Trophoblast cell (in vitro differentiated cells and primary cell): ENCODE results near the gene NKX2-2. TPM values are rescaled to one million over a fixed set of nuclear protein-coding genes. Genes with fewer than 3 reads are reported as not detected.

Experiments used
- DNase-seq, 2 donors: peaks; one replicate each; pipeline ENCODE4 v3.0.0-alpha.2; 2016
- H2AFZ ChIP-seq: 2 replicates; pipeline ENCODE4 v1.6.1; 2013; ENCODE audit warnings: low read length, moderate library complexity, mild to moderate bottlenecking; ENCODE audit not compliant: insufficient read depth, poor library complexity
- H2AK5ac ChIP-seq: 2 replicates; pipeline ENCODE4 v1.6.1; 2013; ENCODE audit warnings: mild to moderate bottlenecking, low read length
- H2BK120ac ChIP-seq: 2 replicates; pipeline ENCODE4 v1.6.1; 2013; ENCODE audit warnings: low read length, mild to moderate bottlenecking, moderate library complexity; ENCODE audit not compliant: insufficient read depth, poor library complexity
- H2BK12ac ChIP-seq: 2 replicates; pipeline ENCODE4 v1.6.1; 2013; ENCODE audit warnings: mild to moderate bottlenecking, low read length, moderate library complexity
- H2BK5ac ChIP-seq: 2 replicates; pipeline ENCODE4 v1.6.1; 2013; ENCODE audit warnings: low read length, low read depth, moderate library complexity, mild to moderate bottlenecking; ENCODE audit not compliant: poor library complexity
- H3K14ac ChIP-seq: 2 replicates; pipeline ENCODE4 v1.6.1; 2013; ENCODE audit warnings: mild to moderate bottlenecking, low read length
- H3K18ac ChIP-seq: 2 replicates; pipeline ENCODE4 v1.6.1; 2013; ENCODE audit warnings: mild to moderate bottlenecking, low read length
- H3K23ac ChIP-seq: 2 replicates; pipeline ENCODE4 v1.6.1; 2013; ENCODE audit warnings: low read length
- H3K27ac ChIP-seq: 2 replicates; pipeline ENCODE4 v1.5.1; 2013; ENCODE audit warnings: low read depth, mild to moderate bottlenecking, inconsistent platforms, low read length, moderate library complexity
- H3K27me3 ChIP-seq: 2 replicates; pipeline ENCODE4 v1.6.1; 2013; ENCODE audit warnings: inconsistent platforms, mild to moderate bottlenecking, low read length, moderate library complexity; ENCODE audit not compliant: insufficient read depth
- H3K36me3 ChIP-seq, 2 experiments: 1 replicate in 1 of 2; 2 replicates in 1 of 2; pipeline ENCODE4 v1.6.1; 2013; ENCODE audit warnings: low read length in 2 of 2, mild to moderate bottlenecking in 2 of 2, moderate library complexity in 1 of 2; ENCODE audit not compliant: insufficient read depth in 2 of 2, control insufficient read depth in 1 of 2
- H3K4ac ChIP-seq: 2 replicates; pipeline ENCODE4 v1.6.1; 2013; ENCODE audit warnings: low read depth, mild to moderate bottlenecking, low read length, moderate library complexity
- H3K4me1 ChIP-seq, 2 experiments: 1 replicate in 1 of 2; 2 replicates in 1 of 2; pipeline ENCODE4 v1.6.1; 2013; ENCODE audit warnings: low read length in 2 of 2, mild to moderate bottlenecking in 2 of 2, moderate library complexity in 1 of 2; ENCODE audit not compliant: insufficient read depth in 2 of 2, control insufficient read depth in 1 of 2
- H3K4me2 ChIP-seq: 2 replicates; pipeline ENCODE4 v1.6.1; 2013; ENCODE audit warnings: inconsistent platforms, mild to moderate bottlenecking, low read length, moderate library complexity
- H3K4me3 ChIP-seq: 2 replicates; pipeline ENCODE4 v1.5.1; 2013; ENCODE audit warnings: mild to moderate bottlenecking, low read depth, low read length, inconsistent platforms
- H3K79me1 ChIP-seq: one replicate; pipeline ENCODE4 v1.6.1; 2013; ENCODE audit warnings: low read length
- H3K79me2 ChIP-seq: 2 replicates; pipeline ENCODE4 v1.6.1; 2013; ENCODE audit warnings: low read length, mild to moderate bottlenecking; ENCODE audit not compliant: control insufficient read depth, insufficient read depth, poor library complexity
- H3K9ac ChIP-seq: 2 replicates; pipeline ENCODE4 v1.6.1; 2013; ENCODE audit warnings: mild to moderate bottlenecking, low read length
- H3K9me3 ChIP-seq: 2 replicates; pipeline ENCODE4 v1.6.1; 2013; ENCODE audit warnings: low read depth, mild to moderate bottlenecking, control low read depth, inconsistent platforms, low read length; ENCODE audit not compliant: insufficient read depth
- H4K12ac ChIP-seq: 2 replicates; pipeline ENCODE4 v1.6.1; 2013; ENCODE audit warnings: low read depth, mild to moderate bottlenecking, low read length, moderate library complexity
- H4K8ac ChIP-seq: 2 replicates; pipeline ENCODE4 v1.6.1; 2013; ENCODE audit warnings: low read depth, mild to moderate bottlenecking, low read length, moderate library complexity
- H4K91ac ChIP-seq: one replicate; pipeline ENCODE4 v1.6.1; 2013; ENCODE audit warnings: low read depth, mild to moderate bottlenecking, low read length, moderate library complexity
- WGBS: extraction: QIAGEN DNeasy Blood & Tissue Kit; methylation state at CpG from one replicate; pipeline ENCODE4 v1.1.7; 2013; ENCODE audit warnings: missing lambda C conversion rate; ENCODE audit not compliant: insufficient read length, insufficient coverage; ENCODE audit errors: extremely low coverage; 5-methylcytosine and 5-hydroxymethylcytosine counted together
- polyA plus RNA-seq: library from polyadenylated mRNA; stranded (reverse); fragments of 200-250 nt; gene quantifications from 2 replicates; pipeline ENCODE4 v1.2.3, GENCODE V29; 2013

Gene NKX2-2
- polyA plus RNA-seq = 0.01 TPM in 1 of 2 replicates, not detected in the other

DNA sequence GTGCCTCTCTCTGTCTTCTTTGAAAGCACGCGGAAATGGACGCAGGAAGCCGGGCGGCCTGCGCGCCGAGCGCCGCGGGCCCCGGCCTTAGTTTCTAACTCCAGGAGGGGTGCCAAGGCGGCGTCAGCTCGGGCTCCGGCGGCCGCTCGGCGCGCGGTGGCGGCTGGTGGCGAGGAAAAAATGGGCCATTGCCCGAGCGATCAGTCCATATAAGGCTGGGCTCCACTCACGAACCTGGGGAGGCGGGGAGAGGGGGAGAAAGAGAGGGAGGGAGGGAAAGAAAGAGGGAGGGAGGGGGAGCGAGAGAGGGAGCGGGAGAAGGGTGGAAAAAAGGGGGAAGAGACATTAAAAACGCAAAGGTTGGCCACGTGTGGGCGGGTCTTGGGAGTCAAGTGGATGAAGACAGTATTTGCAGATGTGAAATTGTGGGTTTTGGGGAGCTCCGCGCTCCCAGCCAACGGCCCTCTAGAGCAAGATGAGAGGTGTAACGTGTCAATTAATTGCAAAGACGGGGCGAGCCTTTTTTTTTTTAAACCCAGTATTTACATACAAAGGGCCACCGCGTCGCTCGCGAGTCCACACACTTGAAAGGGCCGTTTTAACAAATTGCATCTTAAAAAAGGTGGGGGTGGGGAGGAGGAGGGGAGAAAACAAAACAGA is at the start of gene NKX2-2:
TSS of gene NKX2-2 (minus strand) at position 184 of the 660 bp plus-strand sequence. CDS start 395 bp downstream, outside the sequence.
- Histone ChIP-seq H2AK5ac (no peak within 1 kb of the TSS), H3K27me3 (peaks cover 95% of the 10 kb centered on the region), H3K14ac (no peak within 1 kb of the TSS), H4K91ac (no peak within 1 kb of the TSS), H2AFZ (peak within 1 kb of the TSS; percentile 19), H4K12ac (no peak within 1 kb of the TSS), H3K27ac (no peak within 1 kb of the TSS), H3K4me2 (peak within 1 kb of the TSS; percentile 54), H3K4me1 (peaks cover 7% of the 10 kb centered on the region in 2 experiments), H3K79me1 (no peaks in the 10 kb centered on the region), H3K4me3 (no peak within 1 kb of the TSS), H2BK12ac (no peak within 1 kb of the TSS), H3K9ac (no peak within 1 kb of the TSS), H3K36me3 (no peaks in the 10 kb centered on the region), H2BK5ac (no peak within 1 kb of the TSS), H3K23ac (no peak within 1 kb of the TSS), H3K79me2 (no peaks in the 10 kb centered on the region), H3K9me3 (peaks cover 2% of the 10 kb centered on the region), H2BK120ac (no peak within 1 kb of the TSS), H3K18ac (no peak within 1 kb of the TSS), H3K4ac (no peak within 1 kb of the TSS), H4K8ac (no peak within 1 kb of the TSS)
- WGBS = no CpG with 5 or more reads among the region's 45 CpGs
- DNase-seq = no peak

- no CpG with 5 or more reads among the region's 5 CpGs for WGBS
- H3K9ac ChIP-seq = no peak overlapping the region
- H3K79me1 ChIP-seq = no peaks in the 10 kb centered on the region
- H4K8ac ChIP-seq = no peak overlapping the region
- no peak overlapping the region for H3K23ac ChIP-seq
- no peak overlapping the region for H3K18ac ChIP-seq
- H3K36me3 ChIP-seq = no peaks in the 10 kb centered on the region
- no peak overlapping the region for H3K14ac ChIP-seq
- H2BK5ac ChIP-seq = no peak overlapping the region
- no peaks in the 10 kb centered on the region for H3K27me3 ChIP-seq
- H2BK12ac ChIP-seq = no peak overlapping the region
- no peaks in the 10 kb centered on the region for H3K4me1 ChIP-seq
- H3K79me2 ChIP-seq = no peaks in the 10 kb centered on the region
- no peak overlapping the region for H4K91ac ChIP-seq
- no peak overlapping the region for H2AK5ac ChIP-seq
- H4K12ac ChIP-seq = no peak overlapping the region
- H3K4me3 ChIP-seq = no peak overlapping the region
- no peak overlapping the region for H2AFZ ChIP-seq
- H2BK120ac ChIP-seq = no peak overlapping the region
- no peak overlapping the region for H3K4ac ChIP-seq
- H3K9me3 ChIP-seq = no peaks in the 10 kb centered on the region
- H3K27ac ChIP-seq = no peak overlapping the region
- H3K4me2 ChIP-seq = no peak overlapping the region
- DNase-seq = no peak
These were observed 48.8 kb upstream of the NKX2-2 start for GRCh38 chr20:21562656-21563055.

DNA sequence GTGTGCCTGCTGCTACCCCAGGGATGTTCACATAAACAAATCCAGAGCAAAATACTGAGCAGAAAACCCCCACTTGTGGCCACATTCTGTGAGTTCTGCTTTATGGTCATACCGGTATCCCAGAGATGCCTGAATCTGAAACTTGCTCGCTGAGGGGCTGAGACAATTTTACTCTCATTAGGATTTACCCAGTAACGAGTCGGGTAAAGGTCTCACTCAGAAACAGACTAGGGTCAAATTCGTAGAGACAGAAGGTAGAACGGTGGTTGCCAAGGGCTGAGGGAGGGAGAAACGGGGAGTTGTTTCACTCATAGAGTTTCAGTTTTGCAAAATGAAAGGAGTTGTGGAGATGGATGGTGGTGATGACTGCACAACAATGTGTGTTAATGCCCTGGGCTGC is 45.4 kb upstream of the NKX2-2 start:
- Histone ChIP-seq H3K36me3 (no peaks in the 10 kb centered on the region), H3K23ac (no peak overlapping the region), H3K79me1 (no peaks in the 10 kb centered on the region), H2AK5ac (no peak overlapping the region), H3K9ac (no peak overlapping the region), H2AFZ (no peak overlapping the region), H3K4me3 (no peak overlapping the region), H3K9me3 (no peaks in the 10 kb centered on the region), H3K27ac (no peak overlapping the region), H3K79me2 (no peaks in the 10 kb centered on the region), H4K12ac (no peak overlapping the region), H3K4me2 (no peak overlapping the region), H3K4ac (no peak overlapping the region), H3K27me3 (no peaks in the 10 kb centered on the region), H2BK5ac (no peak overlapping the region), H2BK12ac (no peak overlapping the region), H3K4me1 (no peaks in the 10 kb centered on the region), H2BK120ac (no peak overlapping the region), H4K91ac (no peak overlapping the region), H4K8ac (no peak overlapping the region), H3K18ac (no peak overlapping the region), H3K14ac (no peak overlapping the region)
- no CpG with 5 or more reads among the region's 7 CpGs for WGBS
- no peak for DNase-seq

DNA sequence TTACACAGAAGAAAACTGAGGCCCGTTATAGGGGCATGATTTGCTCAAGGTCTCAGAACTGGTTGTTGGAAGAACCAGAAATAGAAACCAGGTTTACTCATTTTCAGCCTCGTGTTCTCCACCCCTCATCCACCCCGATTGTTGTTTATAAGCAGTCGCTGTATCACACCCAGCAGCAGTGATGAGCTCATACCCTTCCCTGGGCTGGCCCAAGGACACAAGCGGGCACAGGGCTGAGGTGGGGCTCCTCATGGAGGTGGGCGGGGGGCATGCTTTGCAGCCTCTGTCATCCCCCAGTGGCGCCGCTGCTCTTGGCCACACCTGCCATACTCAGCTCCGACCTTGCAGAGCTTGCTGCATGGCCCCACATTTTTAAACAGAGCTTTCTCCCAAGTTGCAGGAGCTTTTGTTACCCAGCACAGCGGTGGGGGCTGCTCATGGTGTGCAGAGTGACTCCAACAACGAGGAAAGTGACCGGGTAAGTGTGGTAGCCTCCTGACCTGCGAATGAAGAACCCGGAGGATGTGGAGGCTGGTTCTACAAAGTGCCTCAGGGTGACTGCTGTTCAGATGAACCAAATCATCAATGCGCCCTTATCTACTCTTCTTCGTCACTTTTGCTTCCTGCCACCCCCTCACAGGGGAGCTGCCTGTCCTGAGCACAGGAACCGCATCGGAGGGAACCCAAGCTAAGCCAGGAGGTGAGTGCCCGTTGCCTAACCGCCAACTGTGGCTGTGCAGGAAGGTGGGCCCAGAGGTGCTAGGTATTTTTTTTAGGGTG is 43.6 kb upstream of the NKX2-2 start:
- no peak overlapping the region for H2BK5ac ChIP-seq
- H3K9ac ChIP-seq = no peak overlapping the region
- no peak overlapping the region for H2AK5ac ChIP-seq
- no peak for DNase-seq
- no peak overlapping the region for H3K4ac ChIP-seq
- H3K79me1 ChIP-seq = no peaks in the 10 kb centered on the region
- no peak overlapping the region for H4K91ac ChIP-seq
- no peak overlapping the region for H2BK12ac ChIP-seq
- H3K36me3 ChIP-seq = no peaks in the 10 kb centered on the region
- no peak overlapping the region for H3K23ac ChIP-seq
- H2AFZ ChIP-seq = no peak overlapping the region
- H3K79me2 ChIP-seq = no peaks in the 10 kb centered on the region
- H3K14ac ChIP-seq = no peak overlapping the region
- H3K27me3 ChIP-seq = no peaks in the 10 kb centered on the region
- no peak overlapping the region for H3K4me3 ChIP-seq
- H3K4me1 ChIP-seq = no peaks in the 10 kb centered on the region
- WGBS = no CpG with 5 or more reads among the region's 20 CpGs
- H3K18ac ChIP-seq = no peak overlapping the region
- no peak overlapping the region for H3K4me2 ChIP-seq
- no peak overlapping the region for H4K8ac ChIP-seq
- H2BK120ac ChIP-seq = no peak overlapping the region
- no peak overlapping the region for H3K27ac ChIP-seq
- no peak overlapping the region for H4K12ac ChIP-seq
- H3K9me3 ChIP-seq = no peaks in the 10 kb centered on the region
